ENCODE results near the gene ASIP.

The ASIP gene

GRCh38 chr20:34300809-34301586, 59.8 kb downstream of the ASIP start:
- TF ChIP-seq CTCF (IDR thresholded peaks at IDR 0.05; ENCODE audit: low read depth, low read length, poor library complexity, severe bottlenecking) (no peak), EZH2phosphoT487 (IDR thresholded peaks at IDR 0.05; ENCODE audit: borderline replicate concordance, low read length) (no peak)
- H3K27me3 ChIP-seq (ENCODE audit: control insufficient read depth, low read length): no peaks in the 10 kb centered on the region
- H3K9me3 ChIP-seq (ENCODE audit: control insufficient read depth, insufficient read depth, low read length): no peaks in the 10 kb centered on the region
- H3K4me2 ChIP-seq (ENCODE audit: low read length): peak overlapping the region; percentile 74
- H3K36me3 ChIP-seq (ENCODE audit: control insufficient read depth, low read length): peaks cover 44% of the 10 kb centered on the region
- no peaks in the 10 kb centered on the region for H3K9me2 ChIP-seq (replicated peaks; ENCODE audit: control insufficient read depth, low read length)
- H3K27ac ChIP-seq (ENCODE audit: low read depth, low read length): no peak overlapping the region
- peaks cover 7% of the 10 kb centered on the region for H3F3A ChIP-seq (ENCODE audit: control insufficient read depth, insufficient read depth)
- peaks cover 66% of the 10 kb centered on the region for H3K79me2 ChIP-seq (ENCODE audit: control insufficient read depth, low read length)
- H3K4me3 ChIP-seq (ENCODE audit: low read length): peak overlapping the region; percentile 84
- H3K4me1 ChIP-seq (ENCODE audit: control insufficient read depth, low read length): peaks cover 37% of the 10 kb centered on the region
- peaks cover 14% of the 10 kb centered on the region for H4K20me1 ChIP-seq (ENCODE audit: control insufficient read depth, insufficient read depth, low read depth, low read length)

- H3K4me3 ChIP-seq (ENCODE audit: low read length): peak overlapping the region; percentile 84
- TF ChIP-seq EZH2phosphoT487 (IDR thresholded peaks at IDR 0.05; ENCODE audit: borderline replicate concordance, low read length) (no peak), CTCF (IDR thresholded peaks at IDR 0.05; ENCODE audit: low read depth, low read length, poor library complexity, severe bottlenecking) (no peak)
- no peaks in the 10 kb centered on the region for H3K9me2 ChIP-seq (replicated peaks; ENCODE audit: control insufficient read depth, low read length)
- peaks cover 7% of the 10 kb centered on the region for H3F3A ChIP-seq (ENCODE audit: control insufficient read depth, insufficient read depth)
- peaks cover 14% of the 10 kb centered on the region for H4K20me1 ChIP-seq (ENCODE audit: control insufficient read depth, insufficient read depth, low read depth, low read length)
- H3K4me1 ChIP-seq (ENCODE audit: control insufficient read depth, low read length): peaks cover 37% of the 10 kb centered on the region
- peaks cover 59% of the 10 kb centered on the region for H3K79me2 ChIP-seq (ENCODE audit: control insufficient read depth, low read length)
- peaks cover 38% of the 10 kb centered on the region for H3K36me3 ChIP-seq (ENCODE audit: control insufficient read depth, low read length)
- no peaks in the 10 kb centered on the region for H3K9me3 ChIP-seq (ENCODE audit: control insufficient read depth, insufficient read depth, low read length)
- peak overlapping the region; percentile 74 for H3K4me2 ChIP-seq (ENCODE audit: low read length)
- H3K27ac ChIP-seq (ENCODE audit: low read depth, low read length): 0 out of 2 replicates have a peak overlapping the region, but pooled peaks have one; percentile 55
- no peaks in the 10 kb centered on the region for H3K27me3 ChIP-seq (ENCODE audit: control insufficient read depth, low read length)
Measured at GRCh38 chr20:34301587-34302311, 60.5 kb downstream of the ASIP start.

- Histone ChIP-seq H3F3A (ENCODE audit: control insufficient read depth, insufficient read depth) (peaks cover 7% of the 10 kb centered on the region), H3K79me2 (ENCODE audit: control insufficient read depth, low read length) (peaks cover 53% of the 10 kb centered on the region), H3K4me3 (ENCODE audit: low read length) (peak overlapping the region; percentile 84), H3K27ac (ENCODE audit: low read depth, low read length) (peak overlapping the region; percentile 55), H3K36me3 (ENCODE audit: control insufficient read depth, low read length) (peaks cover 38% of the 10 kb centered on the region), H3K4me1 (ENCODE audit: control insufficient read depth, low read length) (peaks cover 37% of the 10 kb centered on the region), H3K27me3 (ENCODE audit: control insufficient read depth, low read length) (no peaks in the 10 kb centered on the region), H3K9me2 (replicated peaks; ENCODE audit: control insufficient read depth, low read length) (no peaks in the 10 kb centered on the region), H3K9me3 (ENCODE audit: control insufficient read depth, insufficient read depth, low read length) (no peaks in the 10 kb centered on the region), H4K20me1 (ENCODE audit: control insufficient read depth, insufficient read depth, low read depth, low read length) (peaks cover 14% of the 10 kb centered on the region), H3K4me2 (ENCODE audit: low read length) (peak overlapping the region; percentile 74)
- TF ChIP-seq EZH2phosphoT487 (IDR thresholded peaks at IDR 0.05; ENCODE audit: borderline replicate concordance, low read length) (no peak), CTCF (IDR thresholded peaks at IDR 0.05; ENCODE audit: low read depth, low read length, poor library complexity, severe bottlenecking) (peak; percentile 20)
Measured at GRCh38 chr20:34302312-34302722, 61.1 kb downstream of the ASIP start.

Measured in DOHH2 (cell line).